HL-60 (cell line): Measurements from ENCODE around the gene PELI2.

Source experiments
- DNase-seq, 2 experiments: peaks; one replicate each; pipeline ENCODE4 v3.0.0-alpha.2; 2010 to 2020; ENCODE audit warnings: low read depth in 1 of 2, low spot score in 1 of 2
- H3K27ac ChIP-seq: fragments of 250-450 bp; sonication (Bioruptor Pico); replicated peaks from 2 replicates; pipeline ENCODE4 v1.5.1; 2020; ENCODE audit warnings: mild to moderate bottlenecking, moderate library complexity
- H3K27me3 ChIP-seq: fragments of 250-450 bp; sonication (Bioruptor Pico); 2 replicates; pipeline ENCODE4 v1.5.1; 2021; ENCODE audit warnings: mild to moderate bottlenecking, moderate library complexity; ENCODE audit not compliant: insufficient read depth, poor library complexity, severe bottlenecking
- H3K4me3 ChIP-seq: replicated peaks from 2 replicates; pipeline ENCODE4 v1.5.1; 2011; ENCODE audit warnings: mild to moderate bottlenecking, control low read depth, low read length; ENCODE audit not compliant: insufficient read depth
- CTCF ChIP-seq: IDR thresholded peaks from one replicate; pipeline ENCODE4 v1.5.1; 2011; ENCODE audit warnings: low read length, control low read depth, inconsistent platforms; ENCODE audit not compliant: insufficient read depth
- GABPA ChIP-seq: IDR thresholded peaks from 2 replicates; pipeline ENCODE4 v1.6.1; 2012; ENCODE audit warnings: low read depth
- POLR2AphosphoS5 ChIP-seq: IDR thresholded peaks from 2 replicates; pipeline ENCODE4 v1.6.1; 2012; ENCODE audit warnings: low read depth
- SPI1 ChIP-seq: IDR thresholded peaks from 2 replicates; pipeline ENCODE4 v1.6.1; 2012; ENCODE audit warnings: low read depth, mild to moderate bottlenecking, borderline replicate concordance
- TF ChIP-seq, protein P1 (sequence below): IDR thresholded peaks from 2 replicates; pipeline ENCODE4 v1.6.1; 2012; ENCODE audit warnings: low read depth; ENCODE audit not compliant: insufficient replicate concordance

PELI2 gene

GRCh38 chr14:56284641-56285040, 166.4 kb downstream of the PELI2 start:
- TF ChIP-seq CTCF (no peak), GABPA (no peak), POLR2AphosphoS5 (no peak), SPI1 (no peak)
- TF ChIP-seq, protein P1, sequence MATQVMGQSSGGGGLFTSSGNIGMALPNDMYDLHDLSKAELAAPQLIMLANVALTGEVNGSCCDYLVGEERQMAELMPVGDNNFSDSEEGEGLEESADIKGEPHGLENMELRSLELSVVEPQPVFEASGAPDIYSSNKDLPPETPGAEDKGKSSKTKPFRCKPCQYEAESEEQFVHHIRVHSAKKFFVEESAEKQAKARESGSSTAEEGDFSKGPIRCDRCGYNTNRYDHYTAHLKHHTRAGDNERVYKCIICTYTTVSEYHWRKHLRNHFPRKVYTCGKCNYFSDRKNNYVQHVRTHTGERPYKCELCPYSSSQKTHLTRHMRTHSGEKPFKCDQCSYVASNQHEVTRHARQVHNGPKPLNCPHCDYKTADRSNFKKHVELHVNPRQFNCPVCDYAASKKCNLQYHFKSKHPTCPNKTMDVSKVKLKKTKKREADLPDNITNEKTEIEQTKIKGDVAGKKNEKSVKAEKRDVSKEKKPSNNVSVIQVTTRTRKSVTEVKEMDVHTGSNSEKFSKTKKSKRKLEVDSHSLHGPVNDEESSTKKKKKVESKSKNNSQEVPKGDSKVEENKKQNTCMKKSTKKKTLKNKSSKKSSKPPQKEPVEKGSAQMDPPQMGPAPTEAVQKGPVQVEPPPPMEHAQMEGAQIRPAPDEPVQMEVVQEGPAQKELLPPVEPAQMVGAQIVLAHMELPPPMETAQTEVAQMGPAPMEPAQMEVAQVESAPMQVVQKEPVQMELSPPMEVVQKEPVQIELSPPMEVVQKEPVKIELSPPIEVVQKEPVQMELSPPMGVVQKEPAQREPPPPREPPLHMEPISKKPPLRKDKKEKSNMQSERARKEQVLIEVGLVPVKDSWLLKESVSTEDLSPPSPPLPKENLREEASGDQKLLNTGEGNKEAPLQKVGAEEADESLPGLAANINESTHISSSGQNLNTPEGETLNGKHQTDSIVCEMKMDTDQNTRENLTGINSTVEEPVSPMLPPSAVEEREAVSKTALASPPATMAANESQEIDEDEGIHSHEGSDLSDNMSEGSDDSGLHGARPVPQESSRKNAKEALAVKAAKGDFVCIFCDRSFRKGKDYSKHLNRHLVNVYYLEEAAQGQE: no peak
- no peak overlapping the region for H3K4me3 ChIP-seq
- H3K27me3 ChIP-seq: no peaks in the 10 kb centered on the region
- no peak overlapping the region for H3K27ac ChIP-seq
- no peak for DNase-seq

DNA sequence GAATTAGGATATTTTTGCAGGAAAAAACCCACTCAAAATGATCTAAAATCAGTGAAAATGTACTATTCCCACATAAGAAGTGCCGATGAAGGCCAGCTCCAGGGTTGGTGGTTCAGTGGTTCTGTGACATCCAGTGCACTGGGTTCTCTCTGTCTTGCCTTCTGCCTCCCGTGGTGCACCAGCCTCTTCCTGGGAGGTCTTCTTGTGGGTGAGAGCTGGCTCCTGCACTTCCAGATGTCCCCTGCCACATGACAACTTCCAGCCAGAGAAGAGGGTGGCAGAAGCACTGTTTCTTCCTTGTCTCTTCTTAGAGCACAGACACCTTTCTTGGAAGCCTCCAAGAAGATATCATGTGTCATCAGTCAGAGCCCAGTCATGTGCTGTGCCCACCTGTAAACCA, 170.9 kb downstream of the PELI2 start:
- Histone ChIP-seq H3K27ac (no peak overlapping the region), H3K4me3 (no peak overlapping the region), H3K27me3 (no peaks in the 10 kb centered on the region)
- no peak for DNase-seq
- TF ChIP-seq GABPA (no peak), SPI1 (no peak), POLR2AphosphoS5 (no peak), CTCF (no peak)
- TF ChIP-seq, protein P1: no peak

DNA sequence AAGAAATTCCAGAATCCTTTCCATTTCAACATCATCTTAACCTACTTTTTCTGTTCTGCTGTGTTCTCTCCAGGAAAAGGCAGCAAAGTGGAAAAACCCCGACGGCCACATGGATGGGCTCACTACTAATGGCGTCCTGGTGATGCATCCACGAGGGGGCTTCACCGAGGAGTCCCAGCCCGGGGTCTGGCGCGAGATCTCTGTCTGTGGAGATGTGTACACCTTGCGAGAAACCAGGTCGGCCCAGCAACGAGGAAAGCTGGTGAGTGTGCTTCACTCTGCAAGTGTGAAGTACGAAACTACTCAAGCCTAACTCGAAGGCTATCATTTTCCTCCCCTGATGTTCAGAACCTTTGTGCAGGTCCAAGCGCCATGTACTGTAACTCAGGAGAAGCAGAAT, 172.0 kb downstream of the PELI2 start:
- no peaks in the 10 kb centered on the region for H3K27me3 ChIP-seq
- H3K4me3 ChIP-seq: no peak overlapping the region
- DNase-seq: no peak
- H3K27ac ChIP-seq: no peak overlapping the region
- no peak for TF ChIP-seq CTCF
- no peak for TF ChIP-seq POLR2AphosphoS5
- TF ChIP-seq, protein P1: no peak
- no peak for TF ChIP-seq GABPA
- TF ChIP-seq SPI1: no peak
